HEK293 (cell line): Measurements from ENCODE around the gene C1QTNF12.

Source experiments
- OVOL3 ChIP-seq: fragments of 450-650 bp; formaldehyde crosslinking; IDR thresholded peaks from 2 replicates; pipeline ENCODE4 v1.5.1; 2016; ENCODE audit warnings: missing biosample characterization, missing genetic modification characterization
- RBAK ChIP-seq: fragments of 450-650 bp; formaldehyde crosslinking; IDR thresholded peaks from 2 replicates; pipeline ENCODE4 v1.5.1; 2016; ENCODE audit warnings: missing biosample characterization, missing genetic modification characterization
- SCRT2 ChIP-seq: fragments of 450-650 bp; formaldehyde crosslinking; IDR thresholded peaks from 2 replicates; pipeline ENCODE4 v1.5.1; 2016; ENCODE audit warnings: missing biosample characterization, missing genetic modification characterization
- TSHZ1 ChIP-seq: fragments of 450-650 bp; formaldehyde crosslinking; IDR thresholded peaks from 2 replicates; pipeline ENCODE4 v1.5.1; 2016; ENCODE audit warnings: missing biosample characterization, missing genetic modification characterization, borderline replicate concordance
- ZBTB26 ChIP-seq: fragments of 450-650 bp; formaldehyde crosslinking; optimal IDR thresholded peaks from 2 replicates; pipeline ENCODE3; 2016; ENCODE audit warnings: missing biosample characterization, mild to moderate bottlenecking, missing genetic modification characterization
- ZBTB44 ChIP-seq: fragments of 450-650 bp; IDR thresholded peaks from 2 replicates; pipeline ENCODE4 v1.5.1; 2018; ENCODE audit warnings: missing biosample characterization, mild to moderate bottlenecking, missing genetic modification characterization
- ZBTB49 ChIP-seq: fragments of 450-650 bp; formaldehyde crosslinking; IDR thresholded peaks from 2 replicates; pipeline ENCODE4 v1.5.1; 2016; ENCODE audit warnings: missing biosample characterization, missing genetic modification characterization, low read depth
- ZBTB7A ChIP-seq: fragments of 450-650 bp; formaldehyde crosslinking; IDR thresholded peaks from 2 replicates; pipeline ENCODE4 v1.5.1; 2016; ENCODE audit warnings: low read depth, missing biosample characterization, missing genetic modification characterization
- ZBTB8A ChIP-seq: fragments of 450-650 bp; formaldehyde crosslinking; IDR thresholded peaks from 2 replicates; pipeline ENCODE4 v1.5.1; 2016; ENCODE audit warnings: missing biosample characterization, missing genetic modification characterization
- ZNF146 ChIP-seq: fragments of 450-650 bp; formaldehyde crosslinking; IDR thresholded peaks from 2 replicates; pipeline ENCODE4 v1.5.1; 2016; ENCODE audit warnings: missing biosample characterization, missing genetic modification characterization
- ZNF223 ChIP-seq: fragments of 450-650 bp; formaldehyde crosslinking; IDR thresholded peaks from 2 replicates; pipeline ENCODE4 v1.5.1; 2016; ENCODE audit warnings: missing biosample characterization, missing genetic modification characterization
- ZNF426 ChIP-seq: fragments of 450-650 bp; formaldehyde crosslinking; IDR thresholded peaks from 2 replicates; pipeline ENCODE4 v1.5.1; 2017; ENCODE audit warnings: missing biosample characterization, missing genetic modification characterization, mild to moderate bottlenecking, inconsistent platforms, moderate library complexity
- ZNF433 ChIP-seq: fragments of 450-650 bp; formaldehyde crosslinking; IDR thresholded peaks from 2 replicates; pipeline ENCODE4 v1.5.1; 2016; ENCODE audit warnings: missing biosample characterization, missing genetic modification characterization, low read depth
- ZNF518A ChIP-seq: fragments of 450-650 bp; formaldehyde crosslinking; conservative IDR thresholded peaks from 2 replicates; pipeline ENCODE4 v1.5.1; 2016; ENCODE audit warnings: low read depth, missing biosample characterization, missing genetic modification characterization
- ZNF544 ChIP-seq: fragments of 450-650 bp; formaldehyde crosslinking; IDR thresholded peaks from 2 replicates; pipeline ENCODE4 v1.5.0; 2017; ENCODE audit warnings: missing biosample characterization, missing genetic modification characterization
- ZNF549 ChIP-seq: fragments of 450-650 bp; IDR thresholded peaks from 2 replicates; pipeline ENCODE4 v1.5.1; 2018; ENCODE audit warnings: missing biosample characterization, missing genetic modification characterization, mild to moderate bottlenecking, inconsistent platforms, moderate library complexity
- ZNF560 ChIP-seq: fragments of 450-650 bp; formaldehyde crosslinking; IDR thresholded peaks from 2 replicates; pipeline ENCODE4 v1.5.1; 2017; ENCODE audit warnings: missing biosample characterization, missing genetic modification characterization, borderline replicate concordance
- ZNF692 ChIP-seq: fragments of 450-650 bp; formaldehyde crosslinking; IDR thresholded peaks from 2 replicates; pipeline ENCODE4 v1.5.1; 2016; ENCODE audit warnings: missing biosample characterization, missing genetic modification characterization
- TF ChIP-seq, protein P1 (sequence below): fragments of 450-650 bp; formaldehyde crosslinking; IDR thresholded peaks from 2 replicates; pipeline ENCODE4 v1.5.1; 2016; ENCODE audit warnings: missing biosample characterization, missing genetic modification characterization

C1QTNF12 gene

DNA sequence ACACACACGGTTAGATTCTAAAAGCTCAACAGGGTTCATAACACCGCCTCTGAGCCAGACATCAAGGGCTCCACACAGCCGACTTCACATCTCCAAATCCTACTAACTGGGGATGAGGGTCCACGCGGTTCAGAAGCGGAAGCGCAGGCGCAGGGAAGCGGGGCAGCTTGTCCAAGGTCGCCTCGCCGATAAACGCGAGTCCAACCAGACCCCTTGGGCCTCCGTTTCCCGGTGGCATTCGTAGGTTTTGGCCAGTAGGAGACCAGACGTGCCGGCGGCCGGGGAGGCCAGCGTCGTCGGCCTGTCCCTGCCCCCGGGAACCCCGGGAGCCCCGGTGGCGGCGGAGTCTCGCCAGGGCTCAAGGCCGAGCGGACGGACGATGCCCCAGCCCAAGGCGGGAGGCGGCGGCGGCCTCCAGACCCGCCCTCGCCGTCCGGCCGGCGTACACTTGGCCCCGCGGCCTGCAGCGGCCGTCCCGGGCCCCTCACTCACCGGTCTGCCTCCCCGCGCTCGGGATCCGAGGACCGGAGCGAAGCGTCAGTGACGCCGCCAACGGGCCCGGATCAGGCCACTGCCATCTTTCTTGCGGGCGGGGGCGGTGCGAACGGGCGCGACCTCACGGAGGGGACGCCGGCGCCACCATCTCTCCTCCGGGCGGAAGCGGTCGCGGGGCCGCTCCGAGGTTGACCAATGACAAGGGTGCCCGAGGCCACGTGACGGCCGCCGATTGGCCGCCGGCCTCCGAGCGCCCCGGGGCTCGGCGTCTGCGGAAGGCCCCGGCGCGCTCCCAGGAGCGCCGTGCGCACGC, 14.9 kb downstream of the C1QTNF12 start, which contains the start of gene SDF4 (continued):
- TF ChIP-seq TSHZ1 (tag by site-specific recombination), result no peak
- no peak for TF ChIP-seq ZNF433 (tag by site-specific recombination)
- no peak for TF ChIP-seq RBAK (tag by site-specific recombination)
- TF ChIP-seq ZNF146 (tag by site-specific recombination), result no peak
- no peak for TF ChIP-seq ZNF223 (tag by site-specific recombination)
- 0 out of 2 replicates have a peak, but pooled peaks have one; percentile 28 for TF ChIP-seq ZNF518A
- peak; percentile 67 for TF ChIP-seq ZBTB8A (tag by site-specific recombination)
- TF ChIP-seq ZBTB7A (tag by site-specific recombination), result peak; percentile 50; the same call in 1 of the 2 replicates
- peak; percentile 40; the same call in 1 of the 2 replicates for TF ChIP-seq ZNF692 (tag by site-specific recombination)
- peak; percentile 91 for TF ChIP-seq ZBTB26 (tag by site-specific recombination)
- TF ChIP-seq ZNF544, result no peak
- TF ChIP-seq ZNF560 (tag by site-specific recombination), result no peak
- no peak for TF ChIP-seq ZNF426 (tag by site-specific recombination)
- no peak for TF ChIP-seq ZNF549 (tag by site-specific recombination)
- TF ChIP-seq OVOL3, result no peak
- TF ChIP-seq ZBTB44 (tag by site-specific recombination), result peak; percentile 8; the same call in 1 of the 2 replicates
- TF ChIP-seq, protein P1, sequence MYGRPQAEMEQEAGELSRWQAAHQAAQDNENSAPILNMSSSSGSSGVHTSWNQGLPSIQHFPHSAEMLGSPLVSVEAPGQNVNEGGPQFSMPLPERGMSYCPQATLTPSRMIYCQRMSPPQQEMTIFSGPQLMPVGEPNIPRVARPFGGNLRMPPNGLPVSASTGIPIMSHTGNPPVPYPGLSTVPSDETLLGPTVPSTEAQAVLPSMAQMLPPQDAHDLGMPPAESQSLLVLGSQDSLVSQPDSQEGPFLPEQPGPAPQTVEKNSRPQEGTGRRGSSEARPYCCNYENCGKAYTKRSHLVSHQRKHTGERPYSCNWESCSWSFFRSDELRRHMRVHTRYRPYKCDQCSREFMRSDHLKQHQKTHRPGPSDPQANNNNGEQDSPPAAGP, result no peak
- no peak for TF ChIP-seq ZBTB49 (tag by site-specific recombination)
- 0 out of 2 replicates have a peak, but pooled peaks have one; percentile 30 for TF ChIP-seq SCRT2 (tag by site-specific recombination)
